ENCODE measurements around the gene FMN1.
A peak's percentile ranks its signal among the peaks of the same experiment; 100 is the strongest.

FMN1 gene

DNA sequence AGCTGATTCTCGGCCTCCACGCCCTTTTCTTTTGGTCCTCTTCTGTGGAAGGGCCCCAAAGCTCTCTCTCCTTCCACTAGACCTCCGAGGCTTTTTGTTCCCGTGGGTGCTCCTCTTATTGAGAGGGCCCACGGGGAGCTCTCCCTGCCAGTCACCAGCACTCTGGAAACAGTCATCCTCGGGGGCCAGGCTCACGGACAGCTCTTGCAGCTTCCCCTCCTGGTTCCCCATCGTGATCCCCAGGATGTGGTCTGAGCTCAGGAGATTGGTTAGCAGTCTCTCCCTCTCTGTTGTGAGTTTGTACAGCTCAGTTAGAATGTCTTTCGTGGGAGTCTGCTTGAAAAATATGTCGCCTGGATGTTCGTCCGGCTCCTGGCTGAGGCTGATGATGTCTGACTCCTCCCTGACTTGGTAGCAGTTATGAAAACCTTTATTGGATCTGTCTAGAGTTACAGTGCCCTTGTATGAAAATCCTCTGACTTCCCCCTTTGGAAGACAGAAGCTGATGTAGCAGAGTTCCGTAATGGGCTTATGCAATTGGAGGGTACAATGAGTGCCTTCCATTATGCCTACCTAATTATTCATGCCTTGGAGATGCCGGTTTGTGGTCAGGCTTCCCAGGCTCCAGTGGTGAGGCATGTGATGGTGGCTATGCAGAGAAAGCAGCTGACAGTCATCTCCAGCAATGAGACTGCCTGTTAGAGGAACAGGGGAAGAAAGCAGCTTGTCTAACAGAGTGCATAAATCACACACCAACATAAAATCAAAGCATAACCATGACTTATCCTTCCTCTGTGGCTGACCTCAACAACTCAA, 40.0 kb downstream of the FMN1 start:
- DNase-seq, result no peak

DNA sequence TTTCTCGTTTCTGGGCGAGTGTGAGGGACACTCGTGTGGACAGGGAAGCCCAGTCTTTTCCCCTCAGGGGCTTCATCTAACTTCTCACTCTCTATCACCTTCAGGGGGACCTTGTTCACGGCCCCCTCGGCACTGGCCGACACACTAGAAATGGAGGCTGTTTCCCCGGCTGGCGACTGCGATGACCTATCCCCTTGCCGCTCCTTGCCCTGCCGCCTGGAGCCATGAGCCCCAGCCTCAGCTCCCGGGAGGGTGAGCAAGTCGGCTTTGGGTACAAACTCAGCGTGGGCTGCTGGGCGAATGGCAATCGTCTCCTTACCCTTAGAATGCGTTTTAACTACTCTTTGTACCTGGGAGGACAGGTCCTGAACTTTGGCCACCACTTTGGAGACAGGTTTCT, 41.0 kb downstream of the FMN1 start:
- no peak for DNase-seq

DNA sequence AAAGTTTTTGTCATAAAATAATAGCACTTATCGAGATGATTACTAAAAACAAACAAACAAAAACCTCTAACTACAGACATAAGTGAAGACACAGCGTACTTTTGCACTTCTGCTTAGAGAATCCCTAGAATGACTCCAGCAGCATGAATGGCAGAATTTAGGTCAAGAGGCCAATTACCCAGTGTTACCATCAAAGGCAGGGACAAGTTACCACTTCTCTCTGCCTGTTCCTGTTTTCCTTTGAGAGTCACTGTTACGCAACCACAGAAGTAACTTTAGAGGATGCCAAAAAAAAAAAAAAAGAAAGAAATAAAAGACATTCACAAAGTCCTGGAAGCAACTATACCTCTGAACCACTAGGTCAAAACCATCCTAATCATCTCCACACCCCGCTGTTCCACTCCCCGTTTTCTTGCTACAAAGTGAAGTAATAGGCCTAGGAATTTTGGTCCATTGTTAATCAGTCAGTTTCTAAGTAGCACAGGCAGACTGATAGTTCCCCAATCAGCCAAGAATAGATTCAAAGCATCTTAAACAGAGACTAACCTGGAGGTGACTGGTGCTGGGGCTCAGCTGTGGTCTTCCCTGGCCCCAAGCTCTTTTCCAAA, 41.9 kb downstream of the FMN1 start:
- peak; percentile 12 for DNase-seq

DNA sequence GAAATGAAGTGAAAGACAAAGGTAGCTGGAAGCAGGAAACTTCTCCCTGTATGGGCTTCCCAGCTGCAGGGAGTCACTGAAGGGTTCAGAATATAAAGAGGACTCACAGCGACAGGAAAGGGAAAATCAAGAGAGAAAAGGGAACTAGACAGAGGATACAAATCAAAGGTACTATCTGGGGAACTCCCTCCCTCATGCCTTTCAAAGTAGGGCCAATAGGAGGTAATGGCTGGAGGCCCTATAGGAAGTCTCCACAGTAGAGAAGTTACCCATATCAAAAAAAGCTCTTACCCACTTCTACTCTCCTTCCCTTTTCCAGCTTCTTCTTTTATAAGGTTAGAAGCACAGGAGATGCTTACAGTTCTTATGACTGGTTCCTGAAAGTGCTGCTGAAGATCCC, 43.5 kb downstream of the FMN1 start:
- DNase-seq, result no peak

DNA sequence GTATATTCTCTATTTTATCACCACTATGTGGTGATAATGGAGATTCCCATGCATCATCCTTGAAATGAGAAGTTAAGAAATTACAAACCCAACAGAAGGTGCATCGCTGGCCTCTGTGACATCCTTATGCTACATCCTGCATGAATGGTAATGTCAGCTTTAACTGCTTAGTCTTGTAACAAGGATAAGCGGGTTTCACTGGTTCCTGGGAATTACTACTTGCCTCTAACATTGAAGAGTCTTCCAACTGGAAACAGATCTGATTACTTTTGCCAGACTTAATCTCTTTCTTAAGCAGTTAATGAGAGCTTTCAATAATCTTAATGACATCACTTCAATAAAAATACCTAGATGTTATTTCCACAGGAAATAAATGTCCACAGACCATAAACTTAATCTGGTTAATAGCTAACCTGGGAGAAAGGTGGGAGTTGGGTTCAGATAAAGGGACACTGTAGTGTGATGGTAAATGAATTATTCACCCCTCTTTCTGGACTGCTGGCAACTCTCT, 44.0 kb downstream of the FMN1 start:
- DNase-seq, result no peak

DNA sequence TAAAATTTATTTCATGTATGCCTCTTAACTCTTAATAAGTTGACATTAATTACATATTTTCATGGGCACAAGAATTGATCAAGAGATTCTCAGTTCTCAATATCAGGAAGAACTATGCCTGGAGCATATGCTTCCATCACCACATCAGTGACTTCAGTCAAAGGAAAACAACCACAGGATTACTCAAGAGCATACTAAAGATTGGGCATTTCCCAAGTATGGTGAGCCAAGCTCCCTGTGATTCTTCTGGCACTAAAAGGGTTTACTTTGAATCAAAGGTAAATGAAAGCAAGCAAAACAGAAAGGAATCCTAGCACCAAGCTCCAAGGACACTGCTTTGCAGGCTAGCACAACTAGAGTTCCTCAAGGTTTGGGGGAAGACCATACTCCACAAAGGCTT, 44.6 kb downstream of the FMN1 start:
- DNase-seq, result no peak

DNA sequence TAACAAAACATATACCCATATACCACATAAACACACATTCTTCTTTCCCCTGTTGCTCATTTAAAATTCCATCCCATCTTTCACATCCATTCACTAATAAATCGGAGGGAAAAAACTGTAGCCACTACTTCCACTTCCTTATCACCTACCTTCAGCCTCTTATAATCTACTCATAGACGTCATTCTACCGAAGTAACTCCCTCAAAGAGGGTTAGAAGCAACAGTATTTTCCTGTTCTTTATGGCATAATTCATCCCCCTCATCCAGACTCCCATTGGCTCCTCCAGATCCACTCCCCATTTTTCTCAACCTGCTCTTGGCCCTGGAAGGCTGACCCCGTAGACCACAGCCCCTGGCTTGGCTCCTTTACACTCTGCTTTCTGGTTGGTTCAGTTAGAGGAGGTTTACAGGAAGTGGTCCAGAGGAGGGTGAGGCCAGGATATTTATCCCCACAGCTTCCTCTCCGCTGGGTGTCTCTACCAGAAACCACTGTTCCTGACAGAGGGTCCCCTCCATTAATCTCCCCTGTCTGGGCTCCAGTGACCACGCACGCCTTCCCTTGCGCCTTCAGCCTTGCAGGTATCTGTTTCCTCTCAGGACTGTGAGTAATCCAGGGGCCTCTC, 46.3 kb downstream of the FMN1 start:
- no peak for DNase-seq

DNA sequence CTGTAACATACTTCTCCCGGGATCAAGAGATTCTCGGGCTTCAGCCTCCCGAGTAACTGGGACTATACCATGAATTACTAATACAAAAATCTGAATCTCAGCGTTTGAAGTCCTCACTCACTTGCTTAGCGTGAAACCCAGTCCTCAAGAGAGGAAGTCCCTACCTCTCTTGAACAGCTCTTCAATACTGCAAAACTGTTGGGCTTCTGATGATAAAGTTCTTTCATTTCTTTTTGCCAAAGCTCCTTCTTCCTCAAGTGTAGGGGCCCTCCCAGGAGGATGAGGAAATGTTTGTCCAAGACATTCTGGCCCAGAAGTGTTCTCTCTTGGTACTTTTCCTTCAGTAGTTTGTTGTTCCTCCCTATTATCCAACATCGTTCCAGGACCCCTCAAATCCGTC, 48.5 kb downstream of the FMN1 start:
- DNase-seq, result no peak

DNA sequence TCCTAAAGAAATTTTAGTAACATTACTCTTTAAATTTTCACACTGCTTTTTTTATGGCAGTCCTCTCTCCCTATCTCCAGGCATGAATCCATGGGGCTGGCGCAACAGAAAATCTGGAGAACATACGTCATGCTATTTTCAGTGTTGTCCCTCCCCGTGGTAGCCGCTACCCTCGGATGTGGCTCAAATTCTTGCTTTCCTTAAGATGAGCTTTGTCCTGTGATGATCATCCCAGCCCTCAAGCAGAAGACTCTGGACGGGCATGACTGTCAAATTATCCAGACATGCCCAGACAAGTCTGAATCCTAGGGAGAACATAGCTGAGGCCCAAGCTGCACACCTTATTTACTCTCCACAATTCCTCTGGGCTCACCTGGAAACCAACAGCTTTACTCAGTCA, 49.1 kb downstream of the FMN1 start:
- no peak for DNase-seq

DNA sequence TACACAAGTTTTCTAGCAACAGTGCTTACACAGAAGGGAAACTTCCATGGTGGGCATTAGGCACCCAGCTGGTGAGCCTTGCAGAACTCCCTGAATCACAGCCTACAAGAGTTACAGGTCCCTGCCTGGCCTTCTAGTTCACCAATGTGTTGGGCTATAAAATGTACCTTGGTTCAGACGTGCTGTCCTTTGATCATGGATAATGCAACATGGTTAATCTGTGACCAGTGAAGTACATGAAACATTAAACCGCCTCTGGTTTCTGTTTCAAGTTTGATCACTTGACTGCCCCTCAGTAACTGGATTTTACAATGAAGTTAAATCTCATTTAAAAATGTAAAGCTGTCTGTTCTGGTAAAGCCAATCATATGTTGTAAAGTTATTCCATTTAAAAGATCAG, 51.8 kb downstream of the FMN1 start:
- no peak for DNase-seq

DNA sequence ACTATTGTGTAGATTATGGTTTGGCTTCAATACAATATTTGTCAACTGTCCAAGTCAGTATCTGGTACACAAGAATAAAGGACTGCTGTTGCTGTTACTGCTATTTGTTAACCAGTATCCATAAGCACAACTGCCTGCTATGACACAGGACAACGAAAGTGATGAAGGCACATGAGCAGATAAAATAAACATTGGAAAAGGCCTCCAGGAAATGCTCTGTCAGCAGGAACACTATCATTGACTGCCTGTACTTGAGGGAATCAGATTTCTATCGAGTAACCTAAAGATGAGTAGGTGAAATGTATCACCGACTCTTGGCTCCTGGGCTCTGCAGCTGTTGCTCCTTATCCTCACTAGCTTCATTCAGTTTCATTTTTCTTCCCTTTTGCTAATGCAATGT, 56.5 kb downstream of the FMN1 start:
- DNase-seq, result no peak

DNA sequence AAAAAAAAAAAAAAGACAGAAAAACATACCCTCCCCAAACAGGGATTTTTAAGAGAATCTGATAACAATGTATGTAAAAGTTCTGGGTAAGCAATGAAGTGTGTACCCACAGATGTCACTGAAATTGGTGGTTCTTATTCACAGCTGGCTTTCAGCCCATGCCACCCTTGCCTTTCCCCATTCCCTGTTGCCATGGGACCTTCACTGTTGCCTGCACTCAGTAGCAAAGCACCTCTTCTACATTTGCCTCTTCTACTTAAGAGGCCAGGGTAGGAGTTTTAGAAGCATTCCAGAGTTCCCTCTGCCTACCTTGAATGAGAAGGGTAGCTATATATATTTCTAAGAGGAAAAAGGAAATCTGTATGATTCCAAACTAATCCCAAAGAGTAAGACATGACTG, 57.4 kb downstream of the FMN1 start:
- no peak for DNase-seq

DNA sequence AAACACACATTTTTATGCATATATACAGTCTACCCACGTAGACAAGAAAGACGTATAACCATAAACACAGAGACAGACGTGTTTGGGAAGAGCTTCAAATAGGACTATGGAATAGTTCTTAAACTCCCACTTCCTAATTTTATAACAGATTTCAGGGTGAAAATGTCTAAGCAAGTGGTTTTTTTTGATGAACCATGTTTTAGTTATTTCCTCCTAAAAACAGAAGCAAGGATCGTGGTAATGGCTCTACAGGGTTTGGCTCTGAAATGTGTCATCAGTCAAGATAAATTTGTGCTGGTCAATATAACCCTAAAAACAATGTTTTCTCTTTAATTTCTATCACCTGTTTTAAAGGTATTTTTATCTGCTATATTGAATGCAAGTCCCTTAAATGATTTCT, 58.2 kb downstream of the FMN1 start:
- no peak for DNase-seq

DNA sequence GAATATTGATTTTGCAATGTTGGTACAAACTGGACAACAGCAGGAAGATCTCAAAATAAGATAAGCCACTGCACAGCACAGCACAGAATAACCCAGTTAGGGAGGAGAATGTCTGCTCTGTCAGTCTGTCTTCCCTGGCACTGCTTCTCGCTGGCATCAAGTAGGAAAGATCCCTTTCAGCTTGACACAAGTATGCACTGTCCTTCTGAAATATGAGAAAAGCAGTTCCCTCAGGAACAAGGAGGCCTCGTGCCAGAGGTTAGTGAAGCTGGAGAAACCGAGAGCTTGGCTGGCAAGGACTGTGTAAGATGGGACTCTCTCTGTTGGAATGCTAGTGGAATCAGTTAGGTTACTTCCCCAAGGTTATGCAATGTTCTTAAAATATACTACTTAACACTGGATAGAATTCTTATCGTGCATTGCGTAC, 59.1 kb downstream of the FMN1 start:
- no peak for DNase-seq

DNA sequence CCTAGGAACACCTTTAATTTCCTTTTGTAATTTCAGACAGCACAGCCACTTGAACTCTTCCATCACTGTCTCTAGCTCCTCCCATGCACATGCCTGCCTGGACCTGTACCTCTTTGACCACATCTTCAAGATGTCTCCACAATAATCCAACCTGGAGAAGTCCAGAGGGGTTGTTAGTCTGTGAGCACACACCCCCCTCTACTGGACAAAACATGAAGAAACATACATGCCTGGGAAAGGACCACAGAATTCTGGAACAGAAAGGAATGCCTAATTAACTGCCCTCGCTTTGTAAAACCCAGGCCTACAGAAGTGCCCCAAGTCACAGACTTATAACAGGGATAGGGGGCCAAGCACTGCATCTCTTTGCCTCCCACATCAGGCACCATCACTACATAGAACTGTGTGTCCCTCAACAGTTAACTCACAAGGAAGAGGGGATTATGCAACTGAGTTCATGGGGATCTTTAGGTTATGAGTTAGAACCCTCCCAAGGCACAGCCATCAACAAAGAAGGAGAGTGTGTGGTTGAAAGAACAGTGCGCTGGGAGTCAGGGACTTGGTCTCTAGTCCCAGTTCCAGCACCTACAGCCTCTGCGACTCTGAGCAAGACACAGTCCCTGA, 61.7 kb downstream of the FMN1 start:
- DNase-seq, result peak; percentile 23

DNA sequence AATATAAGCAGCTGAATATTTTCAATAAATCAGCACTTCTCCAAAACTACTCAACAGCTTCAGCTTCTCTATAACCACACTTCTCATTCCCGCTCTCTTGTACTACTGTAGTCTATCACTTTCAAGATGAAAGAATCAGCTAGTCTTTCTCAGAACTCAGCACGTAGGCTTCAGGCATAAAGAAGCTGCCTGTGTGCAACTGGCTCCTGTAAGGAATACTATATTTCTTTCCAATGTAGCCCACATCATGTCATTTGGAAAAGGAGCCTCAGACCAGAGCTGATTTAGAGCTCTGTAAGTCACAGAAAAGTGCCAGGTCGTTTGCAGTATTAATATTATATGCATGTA, 62.3 kb downstream of the FMN1 start:
- no peak for DNase-seq

DNA sequence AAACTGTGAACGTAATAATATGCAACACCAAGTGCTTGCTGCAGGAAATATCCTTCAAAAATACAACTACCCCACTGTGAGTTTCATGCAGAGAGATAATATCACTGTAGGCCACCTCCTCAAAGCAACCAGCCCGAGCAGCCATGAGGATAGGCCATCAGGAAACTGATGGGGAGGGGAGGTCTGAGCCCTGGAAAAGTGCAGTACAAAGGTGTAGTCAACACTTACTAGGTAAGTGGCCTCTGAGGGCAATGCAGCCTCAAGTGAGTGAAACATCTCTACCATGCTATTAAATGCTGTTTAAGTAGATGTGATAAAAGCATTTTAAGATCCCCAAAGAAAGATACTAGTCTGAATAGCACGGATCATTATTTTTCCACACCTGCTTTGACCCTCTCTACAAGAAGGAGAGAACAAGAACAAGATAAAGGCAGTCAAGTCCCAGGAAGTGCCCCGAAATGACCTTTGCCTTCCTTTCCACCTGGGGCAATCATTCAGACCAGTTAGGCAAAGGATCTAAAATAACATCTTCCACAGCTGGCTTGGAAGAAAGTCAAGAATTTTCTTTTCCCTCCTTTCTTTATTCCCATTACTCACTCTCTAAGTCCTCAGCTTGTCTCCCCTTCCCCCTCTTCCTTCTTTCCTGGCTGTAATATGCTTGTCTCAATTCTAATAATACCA, 62.8 kb downstream of the FMN1 start:
- no peak for DNase-seq

DNA sequence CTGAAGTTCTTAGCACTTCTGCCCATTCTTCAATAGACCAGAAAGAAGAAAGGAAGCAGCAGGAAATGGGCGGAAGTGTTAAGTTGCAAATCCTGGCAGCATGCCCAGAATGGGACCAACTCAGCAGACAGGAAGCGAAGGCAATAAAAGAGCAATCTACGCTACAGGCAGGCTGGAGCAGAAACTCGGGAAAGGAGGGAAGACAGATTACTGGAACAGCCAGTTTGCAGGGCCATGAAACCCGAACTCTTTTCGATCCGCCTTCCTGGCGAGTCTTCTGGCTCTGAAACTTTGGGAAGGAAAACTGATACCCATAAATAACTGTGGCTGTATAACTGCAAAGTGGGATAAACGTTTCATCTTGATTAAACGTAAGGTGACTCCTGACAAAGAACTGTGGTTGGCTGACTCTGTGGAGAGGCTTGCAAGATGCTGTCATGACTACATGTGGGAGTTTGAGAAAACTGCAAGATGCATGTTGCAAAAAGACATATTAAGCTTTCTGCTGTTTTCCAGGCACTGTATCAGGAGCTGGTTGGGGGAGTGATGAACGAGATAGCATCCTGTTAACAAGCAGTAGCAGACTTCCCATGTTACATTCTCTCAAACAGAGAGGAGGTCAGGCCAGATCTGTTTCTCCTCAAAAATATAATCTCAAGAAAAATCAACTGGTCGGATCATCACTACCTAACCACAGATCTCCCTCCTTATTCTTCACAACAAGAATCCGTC, 67.8 kb downstream of the FMN1 start:
- DNase-seq, result peak; percentile 65

DNA sequence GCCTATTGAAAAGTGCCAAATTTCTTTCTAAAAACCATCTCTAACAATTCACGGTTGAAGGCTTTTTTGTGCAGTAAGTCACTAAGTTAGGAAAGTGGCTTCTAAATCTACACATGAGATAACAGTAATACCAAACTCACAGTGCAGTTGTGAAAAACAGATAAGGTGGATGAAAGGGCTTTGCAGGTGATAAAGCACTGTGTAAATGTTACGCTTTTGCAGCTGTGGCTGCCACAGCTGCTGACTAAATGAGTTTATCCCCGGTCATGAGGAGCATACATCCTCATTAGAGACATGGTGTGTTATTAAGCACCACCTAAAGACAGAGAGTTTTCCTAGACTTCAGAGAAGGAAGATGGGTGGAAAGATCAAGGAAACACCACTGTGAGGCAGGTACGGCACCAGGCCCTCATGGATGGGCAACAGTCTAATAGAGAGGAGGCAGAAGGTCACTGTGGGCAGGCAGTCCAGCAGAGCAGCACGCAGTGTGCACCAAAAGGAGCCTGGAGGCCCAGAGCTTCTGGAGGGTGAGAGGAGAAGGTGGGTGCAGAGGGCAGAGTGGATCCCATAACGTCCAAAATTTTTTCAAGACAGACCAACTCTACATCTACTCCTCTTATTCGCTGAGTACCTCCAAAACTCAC, 68.5 kb downstream of the FMN1 start:
- DNase-seq, result no peak

DNA sequence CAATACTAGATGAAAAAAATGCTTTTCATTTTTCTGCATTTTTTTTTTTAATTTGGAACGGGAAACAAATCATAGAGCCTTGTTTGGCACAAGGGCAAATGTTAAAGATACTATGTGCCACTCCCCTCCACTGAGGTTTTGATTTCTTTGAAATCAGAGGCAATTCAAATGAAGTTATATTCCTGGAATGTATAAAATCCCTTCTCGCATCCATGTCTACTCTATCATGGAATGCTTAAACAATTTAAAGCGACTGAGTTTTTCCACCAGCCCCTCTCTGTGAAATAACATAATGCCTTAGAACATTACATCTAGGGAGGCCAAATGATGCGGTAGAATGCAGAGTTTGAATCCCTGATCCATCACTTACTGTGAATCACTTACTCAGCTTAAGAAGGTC, 69.7 kb downstream of the FMN1 start:
- no peak for DNase-seq

DNA sequence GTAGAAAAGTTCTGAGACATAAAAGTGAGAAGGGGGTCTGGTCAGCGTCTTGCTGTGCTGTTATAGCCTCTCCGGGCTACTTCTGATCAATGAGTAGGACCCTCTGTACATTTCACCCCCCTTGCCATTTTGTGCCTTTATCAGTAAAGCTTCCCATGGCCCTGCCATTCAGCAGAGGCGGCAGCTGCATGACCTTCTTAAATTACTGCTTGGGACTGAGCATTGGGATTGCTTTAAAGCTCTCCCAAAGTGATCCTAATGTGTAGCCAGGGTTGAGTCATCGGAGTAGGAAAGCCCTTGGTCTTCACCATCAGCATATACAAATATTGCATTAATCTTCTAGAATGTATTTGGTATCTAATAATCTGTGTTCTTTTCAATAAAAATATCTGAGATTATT, 70.2 kb downstream of the FMN1 start:
- no peak for DNase-seq

DNA sequence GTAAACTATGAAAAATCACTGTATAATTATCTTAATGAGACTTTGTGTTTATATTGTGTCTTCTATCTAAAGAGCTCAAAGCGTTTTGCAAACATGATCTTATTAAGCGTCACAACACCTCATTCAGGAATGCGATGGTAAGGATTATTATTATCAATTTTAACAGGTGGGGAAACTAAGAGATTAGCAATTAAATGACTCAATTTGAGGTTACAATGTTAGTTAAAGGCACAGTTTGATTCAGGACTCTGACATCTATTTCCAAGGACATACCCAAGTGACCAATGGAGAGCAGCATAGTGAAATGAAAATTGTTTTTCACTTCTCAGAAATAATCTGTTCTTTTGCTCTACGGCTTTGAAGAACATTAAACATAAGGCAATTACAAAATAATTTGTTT, 74.6 kb downstream of the FMN1 start:
- no peak for DNase-seq

Data from CD4-positive, alpha-beta T cell treated with Interleukin-12 subunit alpha and Interleukin-12 subunit beta, for 1 hour (primary cell).